ENCODE measurements around the gene SEPTIN12.

DNA sequence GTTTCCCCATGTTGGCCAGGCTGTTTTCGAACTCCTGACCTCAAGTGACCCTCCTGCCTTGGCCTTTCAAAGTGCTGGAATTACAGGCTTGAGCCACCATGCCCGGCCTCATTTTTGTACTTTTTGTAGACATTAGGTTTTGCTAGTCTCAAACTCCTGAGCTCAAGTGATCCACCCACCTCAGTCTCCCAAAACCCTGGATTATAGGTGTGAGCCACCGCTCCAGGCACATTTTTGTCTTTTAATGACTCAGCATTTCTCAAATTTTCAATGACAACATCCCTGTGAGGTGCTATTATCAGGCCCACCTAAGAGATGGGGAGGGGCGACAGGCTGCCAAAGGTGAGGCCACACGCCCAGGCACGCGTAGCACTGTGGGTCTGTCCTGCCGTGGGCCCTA, 1.1 kb downstream of the SEPTIN12 start:
- TF ChIP-seq, protein P1, sequence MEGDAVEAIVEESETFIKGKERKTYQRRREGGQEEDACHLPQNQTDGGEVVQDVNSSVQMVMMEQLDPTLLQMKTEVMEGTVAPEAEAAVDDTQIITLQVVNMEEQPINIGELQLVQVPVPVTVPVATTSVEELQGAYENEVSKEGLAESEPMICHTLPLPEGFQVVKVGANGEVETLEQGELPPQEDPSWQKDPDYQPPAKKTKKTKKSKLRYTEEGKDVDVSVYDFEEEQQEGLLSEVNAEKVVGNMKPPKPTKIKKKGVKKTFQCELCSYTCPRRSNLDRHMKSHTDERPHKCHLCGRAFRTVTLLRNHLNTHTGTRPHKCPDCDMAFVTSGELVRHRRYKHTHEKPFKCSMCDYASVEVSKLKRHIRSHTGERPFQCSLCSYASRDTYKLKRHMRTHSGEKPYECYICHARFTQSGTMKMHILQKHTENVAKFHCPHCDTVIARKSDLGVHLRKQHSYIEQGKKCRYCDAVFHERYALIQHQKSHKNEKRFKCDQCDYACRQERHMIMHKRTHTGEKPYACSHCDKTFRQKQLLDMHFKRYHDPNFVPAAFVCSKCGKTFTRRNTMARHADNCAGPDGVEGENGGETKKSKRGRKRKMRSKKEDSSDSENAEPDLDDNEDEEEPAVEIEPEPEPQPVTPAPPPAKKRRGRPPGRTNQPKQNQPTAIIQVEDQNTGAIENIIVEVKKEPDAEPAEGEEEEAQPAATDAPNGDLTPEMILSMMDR (IDR thresholded peaks at IDR 0.05), result no peak
- TF ChIP-seq POLR2A (IDR thresholded peaks at IDR 0.05), result no peak

Measured in ovary (tissue), 3 donors.